ENCODE measurements around the gene APIP.
"Not testable (repeated sequence)": the region's sequence is repeated elsewhere in the genome, so short reads cannot be mapped to it uniquely, and the experiment has no call there.

Gene APIP

DNA sequence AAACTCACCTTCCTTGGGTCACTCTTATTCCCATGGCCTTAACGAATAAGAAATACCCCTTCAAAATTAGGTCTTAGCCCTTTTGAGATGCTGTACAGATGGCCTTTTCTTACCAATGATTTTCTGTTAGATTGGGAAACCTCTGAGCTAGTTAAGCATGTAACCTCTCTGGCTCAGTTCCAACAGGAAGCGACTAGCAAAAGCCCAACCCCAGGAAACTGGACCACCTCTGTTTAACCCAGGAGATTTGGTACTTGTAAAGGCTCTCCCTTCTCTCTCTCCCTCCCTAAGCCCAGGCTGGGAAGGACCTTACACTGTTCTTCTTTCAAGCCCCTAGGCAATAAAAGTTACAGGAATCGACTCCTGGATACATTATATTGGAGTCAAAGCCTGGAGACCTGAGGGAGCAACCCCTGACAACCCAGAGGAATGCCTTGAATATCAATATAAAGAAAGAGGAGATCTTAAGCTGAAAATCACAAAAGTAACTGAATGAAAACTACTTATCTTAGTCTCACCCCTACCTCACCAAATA lies 11.7 kb downstream of the APIP start:
- DNase-seq (ENCODE audit: extremely low read depth, low read depth): no peak

DNA sequence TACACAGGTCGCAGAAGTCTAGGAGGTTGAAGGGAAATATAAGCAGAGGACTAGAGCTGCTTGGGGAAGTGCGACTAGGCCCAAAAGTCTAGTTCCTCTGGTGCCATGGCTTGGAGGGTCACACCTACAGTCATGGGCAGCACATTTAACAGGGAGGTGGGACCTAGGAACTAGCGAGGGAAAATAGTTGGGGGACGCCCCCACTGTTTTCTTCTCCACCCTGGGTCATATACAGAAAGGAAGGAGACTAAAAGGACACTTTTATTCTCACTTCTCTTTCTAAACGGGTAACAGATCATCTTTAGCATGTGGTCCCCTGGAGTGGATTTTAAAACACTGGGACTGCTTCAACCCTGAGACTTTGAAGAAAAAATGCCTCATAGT lies 16.6 kb downstream of the APIP start:
- H3K4me3 ChIP-seq (replicated peaks; ENCODE audit: low read depth, low read length): no peak overlapping the region
- DNase-seq (ENCODE audit: extremely low read depth, low read depth): no peak
- TF ChIP-seq, protein P1, sequence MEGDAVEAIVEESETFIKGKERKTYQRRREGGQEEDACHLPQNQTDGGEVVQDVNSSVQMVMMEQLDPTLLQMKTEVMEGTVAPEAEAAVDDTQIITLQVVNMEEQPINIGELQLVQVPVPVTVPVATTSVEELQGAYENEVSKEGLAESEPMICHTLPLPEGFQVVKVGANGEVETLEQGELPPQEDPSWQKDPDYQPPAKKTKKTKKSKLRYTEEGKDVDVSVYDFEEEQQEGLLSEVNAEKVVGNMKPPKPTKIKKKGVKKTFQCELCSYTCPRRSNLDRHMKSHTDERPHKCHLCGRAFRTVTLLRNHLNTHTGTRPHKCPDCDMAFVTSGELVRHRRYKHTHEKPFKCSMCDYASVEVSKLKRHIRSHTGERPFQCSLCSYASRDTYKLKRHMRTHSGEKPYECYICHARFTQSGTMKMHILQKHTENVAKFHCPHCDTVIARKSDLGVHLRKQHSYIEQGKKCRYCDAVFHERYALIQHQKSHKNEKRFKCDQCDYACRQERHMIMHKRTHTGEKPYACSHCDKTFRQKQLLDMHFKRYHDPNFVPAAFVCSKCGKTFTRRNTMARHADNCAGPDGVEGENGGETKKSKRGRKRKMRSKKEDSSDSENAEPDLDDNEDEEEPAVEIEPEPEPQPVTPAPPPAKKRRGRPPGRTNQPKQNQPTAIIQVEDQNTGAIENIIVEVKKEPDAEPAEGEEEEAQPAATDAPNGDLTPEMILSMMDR (IDR thresholded peaks at IDR 0.05; ENCODE audit: low read depth, low read length, missing control alignments): no peak

More for the DNA sequence above, 11.7 kb downstream of the APIP start:
- TF ChIP-seq, protein P1 (IDR thresholded peaks at IDR 0.05; ENCODE audit: low read depth, low read length, missing control alignments): no peak
- no peak overlapping the region for H3K4me3 ChIP-seq (replicated peaks; ENCODE audit: low read depth, low read length)

DNA sequence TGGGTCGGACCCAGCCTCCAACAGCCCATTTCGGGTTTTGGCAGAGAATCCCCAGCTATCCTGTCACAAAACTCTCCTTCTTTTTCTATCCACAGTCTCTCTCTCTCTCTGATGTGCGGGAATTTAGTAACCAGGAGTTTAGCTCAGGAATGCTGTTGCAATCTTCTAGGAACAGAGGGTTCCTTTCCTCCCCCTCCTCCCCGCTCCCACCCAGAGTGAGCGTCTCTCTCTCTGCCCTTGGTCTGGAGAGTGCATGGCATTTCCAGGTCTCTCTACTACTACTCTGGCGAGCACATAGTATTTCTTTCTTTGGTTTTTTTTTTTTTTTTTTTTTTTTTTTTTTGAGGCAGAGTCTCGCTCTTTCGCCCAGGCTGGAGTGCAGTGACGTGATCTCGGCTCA lies 17.7 kb downstream of the APIP start:
- TF ChIP-seq, protein P1 (IDR thresholded peaks at IDR 0.05; ENCODE audit: low read depth, low read length, missing control alignments): no peak
- H3K4me3 ChIP-seq (replicated peaks; ENCODE audit: low read depth, low read length): no peak overlapping the region
- no peak for DNase-seq (ENCODE audit: extremely low read depth, low read depth)

DNA sequence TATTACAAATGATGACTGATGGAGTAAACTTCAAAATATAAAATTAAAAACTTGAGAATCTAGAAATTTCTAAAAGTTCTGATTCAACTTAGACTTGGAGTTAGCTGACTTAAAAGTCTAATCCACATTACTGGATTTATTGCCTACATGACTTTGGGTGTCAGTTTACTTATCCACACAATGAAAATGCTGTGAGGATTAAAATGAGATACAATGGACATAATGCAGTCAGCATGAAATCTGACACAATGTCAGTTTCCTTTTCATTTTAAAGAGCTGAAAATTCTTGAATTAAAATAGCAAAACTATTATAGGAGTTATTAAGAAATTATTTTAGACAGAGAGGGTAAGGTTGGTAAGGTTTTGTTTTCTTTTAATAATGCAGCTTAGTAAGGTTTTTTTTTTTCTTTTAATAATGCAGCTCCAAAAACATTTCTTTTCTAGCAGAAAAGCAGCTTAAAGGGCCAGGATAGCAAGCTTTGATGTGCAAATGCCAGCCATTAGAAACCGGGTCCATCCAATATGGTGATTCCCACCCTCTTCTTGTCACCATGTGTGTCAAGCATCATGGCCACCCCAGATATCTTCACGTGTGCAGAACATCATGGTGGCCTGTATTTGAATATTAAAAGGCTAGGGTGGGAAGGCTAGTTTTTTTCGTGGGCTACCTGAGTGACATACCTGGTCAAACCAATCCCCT lies 18.9 kb downstream of the APIP start:
- TF ChIP-seq, protein P1 (IDR thresholded peaks at IDR 0.05; ENCODE audit: low read depth, low read length, missing control alignments): no peak
- no peak for DNase-seq (ENCODE audit: extremely low read depth, low read depth)
- H3K4me3 ChIP-seq (replicated peaks; ENCODE audit: low read depth, low read length): no peak overlapping the region

DNA sequence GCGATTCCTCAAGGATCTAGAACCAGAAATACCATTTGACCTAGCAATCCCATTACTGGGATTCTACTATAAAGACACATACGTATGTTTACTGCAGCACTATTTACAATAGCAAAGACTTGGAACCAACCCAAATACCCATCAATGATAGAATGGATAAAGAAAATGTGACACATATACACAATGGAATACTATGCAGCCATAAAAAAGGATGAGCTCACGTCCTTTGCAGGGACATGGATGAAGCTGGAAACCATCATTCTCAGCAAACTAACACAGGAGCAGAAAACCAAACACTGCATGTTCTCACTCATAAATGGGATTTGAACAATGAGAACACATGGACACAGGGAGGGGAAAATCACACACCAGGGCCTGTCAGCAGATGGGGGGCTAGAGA lies 20.0 kb downstream of the APIP start:
- not testable (repeated sequence) for H3K4me3 ChIP-seq (replicated peaks; ENCODE audit: low read depth, low read length); DNase-seq (ENCODE audit: extremely low read depth, low read depth)

DNA sequence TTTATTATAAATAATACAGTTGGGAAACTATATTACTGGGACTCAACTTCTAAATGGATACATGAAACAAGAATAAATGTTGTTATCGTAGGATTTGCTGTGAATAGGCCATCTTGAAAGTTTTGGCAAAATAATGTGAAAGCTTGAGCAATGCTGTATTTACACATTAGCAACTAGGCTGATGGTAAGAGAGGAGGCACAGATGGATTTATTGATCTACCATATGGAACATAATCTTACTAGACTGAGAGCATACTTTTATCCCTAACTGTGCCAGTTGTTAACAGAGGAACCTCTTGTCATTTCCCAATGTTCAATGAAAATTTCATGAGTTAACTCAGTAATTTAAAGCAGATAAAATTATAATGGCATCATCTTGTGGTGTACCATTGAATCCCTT lies 22.8 kb downstream of the APIP start:
- TF ChIP-seq, protein P1 (IDR thresholded peaks at IDR 0.05; ENCODE audit: low read depth, low read length, missing control alignments): no peak

DNA sequence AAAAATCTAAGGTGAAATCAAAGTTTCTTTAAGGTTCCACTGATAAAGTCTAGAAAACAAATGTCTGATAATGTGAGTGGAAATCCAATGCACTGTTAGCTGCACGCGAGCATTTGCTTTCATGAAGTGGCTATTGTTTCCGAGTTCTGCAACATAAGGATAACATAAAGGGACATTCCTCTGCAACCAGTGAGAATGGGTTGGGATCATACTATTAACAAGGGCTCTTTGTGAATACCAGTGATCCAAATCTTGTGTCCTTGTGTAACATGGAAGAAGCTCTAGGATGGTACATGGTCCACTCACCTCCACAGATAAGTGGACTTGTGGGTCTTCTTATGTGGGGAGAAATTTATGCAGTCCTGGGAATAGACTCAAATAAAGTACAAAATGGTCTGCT lies 24.6 kb downstream of the APIP start:
- DNase-seq (ENCODE audit: extremely low read depth, low read depth): no peak
- H3K4me3 ChIP-seq (replicated peaks; ENCODE audit: low read depth, low read length): no peak overlapping the region
- TF ChIP-seq, protein P1 (IDR thresholded peaks at IDR 0.05; ENCODE audit: low read depth, low read length, missing control alignments): no peak

More for the DNA sequence above, 22.8 kb downstream of the APIP start:
- no peak overlapping the region for H3K4me3 ChIP-seq (replicated peaks; ENCODE audit: low read depth, low read length)
- DNase-seq (ENCODE audit: extremely low read depth, low read depth): no peak

All from HFF-Myc (cell line).